HFF-Myc (cell line): Measurements from ENCODE around the gene JMJD6.

Experiments used
- DNase-seq: peaks from one replicate; pipeline ENCODE4 v3.0.0-alpha.2; 2011; ENCODE audit warnings: low read depth; ENCODE audit errors: extremely low read depth
- H3K4me3 ChIP-seq: replicated peaks from 2 replicates; pipeline ENCODE4 v1.5.1; 2011; ENCODE audit warnings: low read depth, mild to moderate bottlenecking, control low read depth, low read length
- TF ChIP-seq, protein P1 (sequence below): IDR thresholded peaks from 2 replicates; pipeline ENCODE4 v1.5.1; 2012; ENCODE audit warnings: mild to moderate bottlenecking, low read depth, low read length, control low read depth; ENCODE audit errors: missing control alignments

JMJD6 gene

DNA sequence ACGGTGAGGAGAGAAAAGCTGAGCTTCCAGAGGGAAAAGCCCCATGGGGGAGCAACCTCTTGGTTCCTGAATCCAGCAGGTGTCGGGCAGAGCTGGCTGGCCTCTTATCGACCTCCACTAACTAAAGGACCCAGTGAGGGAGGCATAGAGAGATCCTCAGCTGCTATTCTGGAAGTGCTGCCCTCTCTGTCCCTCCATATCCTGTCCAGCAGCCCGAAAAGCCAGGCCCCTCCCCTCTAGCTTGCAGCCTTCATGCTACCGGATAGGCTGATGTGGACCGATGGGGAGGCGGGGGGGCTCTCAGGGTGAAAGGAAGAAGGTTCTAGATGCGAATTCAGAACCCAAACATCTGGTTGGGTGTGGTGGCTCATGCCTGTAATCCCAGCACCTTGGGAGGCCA lies 40.6 kb downstream of the JMJD6 start:
- TF ChIP-seq, protein P1, sequence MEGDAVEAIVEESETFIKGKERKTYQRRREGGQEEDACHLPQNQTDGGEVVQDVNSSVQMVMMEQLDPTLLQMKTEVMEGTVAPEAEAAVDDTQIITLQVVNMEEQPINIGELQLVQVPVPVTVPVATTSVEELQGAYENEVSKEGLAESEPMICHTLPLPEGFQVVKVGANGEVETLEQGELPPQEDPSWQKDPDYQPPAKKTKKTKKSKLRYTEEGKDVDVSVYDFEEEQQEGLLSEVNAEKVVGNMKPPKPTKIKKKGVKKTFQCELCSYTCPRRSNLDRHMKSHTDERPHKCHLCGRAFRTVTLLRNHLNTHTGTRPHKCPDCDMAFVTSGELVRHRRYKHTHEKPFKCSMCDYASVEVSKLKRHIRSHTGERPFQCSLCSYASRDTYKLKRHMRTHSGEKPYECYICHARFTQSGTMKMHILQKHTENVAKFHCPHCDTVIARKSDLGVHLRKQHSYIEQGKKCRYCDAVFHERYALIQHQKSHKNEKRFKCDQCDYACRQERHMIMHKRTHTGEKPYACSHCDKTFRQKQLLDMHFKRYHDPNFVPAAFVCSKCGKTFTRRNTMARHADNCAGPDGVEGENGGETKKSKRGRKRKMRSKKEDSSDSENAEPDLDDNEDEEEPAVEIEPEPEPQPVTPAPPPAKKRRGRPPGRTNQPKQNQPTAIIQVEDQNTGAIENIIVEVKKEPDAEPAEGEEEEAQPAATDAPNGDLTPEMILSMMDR, result no peak
- no peak for DNase-seq
- no peak overlapping the region for H3K4me3 ChIP-seq

DNA sequence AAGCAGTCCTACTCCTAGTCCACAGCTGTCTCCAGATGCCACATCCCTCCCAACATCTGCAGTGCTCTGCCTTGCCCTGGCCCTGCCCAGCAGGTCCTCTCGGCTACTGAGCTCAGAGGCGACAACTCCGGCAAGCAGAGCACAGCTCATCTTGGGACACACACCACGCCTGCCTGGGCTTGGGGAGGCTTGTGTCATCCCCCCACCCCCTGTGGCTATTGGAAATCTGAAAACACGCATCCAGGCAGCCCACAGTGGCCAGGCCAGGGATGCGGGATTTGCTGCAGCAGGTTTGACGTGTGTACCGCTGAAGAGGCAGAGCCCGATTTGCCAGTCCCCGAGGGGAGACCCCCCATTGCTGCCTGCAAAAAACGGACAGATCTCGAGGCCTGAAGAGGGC lies 41.0 kb downstream of the JMJD6 start:
- DNase-seq, result no peak
- TF ChIP-seq, protein P1, result no peak

DNA sequence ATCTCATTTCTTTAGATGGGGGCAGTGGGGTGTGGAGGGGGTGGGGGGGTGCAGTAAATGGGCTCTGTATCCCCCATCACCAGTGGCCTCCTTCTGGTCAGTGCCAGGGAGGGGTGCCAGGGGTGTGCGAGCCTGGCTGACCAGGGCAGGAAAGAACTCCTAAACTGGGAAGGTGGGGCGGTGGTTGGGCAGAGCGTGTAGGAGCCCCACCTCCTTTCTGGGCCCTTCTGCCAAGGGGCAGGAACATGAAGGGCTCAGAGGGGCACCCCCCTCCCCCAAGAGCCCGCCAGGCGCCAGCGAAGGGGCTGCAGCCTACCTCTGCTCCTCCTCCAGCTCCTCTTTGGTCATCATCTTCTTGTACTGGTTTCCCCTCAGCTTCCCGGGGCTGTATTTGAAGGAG lies 41.6 kb downstream of the JMJD6 start:
- H3K4me3 ChIP-seq, result no peak overlapping the region
- DNase-seq, result no peak
- TF ChIP-seq, protein P1, result no peak

More for the DNA sequence above, 41.0 kb downstream of the JMJD6 start:
- no peak overlapping the region for H3K4me3 ChIP-seq

DNA sequence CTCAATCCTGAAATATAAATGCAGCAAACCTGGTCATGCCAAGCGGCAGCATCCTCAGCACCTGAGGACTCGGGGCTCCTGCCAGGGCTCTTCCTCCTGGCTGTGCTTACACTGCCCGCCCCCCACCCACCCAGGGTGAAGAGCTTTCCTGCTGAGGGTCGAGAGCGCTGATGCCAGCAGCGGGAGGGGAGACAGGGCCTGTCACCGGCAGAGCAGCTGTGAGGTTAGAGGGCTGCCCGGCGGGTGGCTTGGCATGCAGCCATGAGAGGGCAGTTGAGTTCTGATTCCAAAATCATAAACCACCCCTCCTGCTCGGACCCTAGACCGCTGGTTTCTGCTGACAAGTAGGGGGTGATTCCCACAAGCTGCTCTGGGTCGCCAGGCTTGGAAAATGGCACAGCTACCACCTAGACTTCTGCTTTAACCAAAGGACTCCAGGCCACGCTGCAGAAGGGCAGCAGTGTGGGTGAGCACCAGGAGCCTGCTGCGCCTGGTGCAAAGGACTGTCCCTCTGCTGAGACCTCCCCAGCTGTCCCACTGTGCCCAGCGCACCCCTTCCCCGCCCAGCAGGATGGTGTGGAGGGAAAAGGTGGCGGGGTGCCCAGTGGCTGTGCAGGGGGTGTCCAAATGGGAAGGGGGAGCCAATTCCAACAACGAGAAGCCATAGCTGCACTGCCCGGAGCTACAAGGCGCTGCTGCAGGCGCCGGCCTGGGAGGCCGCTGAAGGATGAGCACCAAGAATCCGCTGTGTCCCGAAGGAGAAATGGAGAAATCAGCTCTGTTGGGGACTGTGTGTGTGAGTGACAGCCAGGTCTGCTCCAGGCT lies 42.3 kb downstream of the JMJD6 start:
- TF ChIP-seq, protein P1, result no peak
- no peak overlapping the region for H3K4me3 ChIP-seq
- DNase-seq, result no peak

DNA sequence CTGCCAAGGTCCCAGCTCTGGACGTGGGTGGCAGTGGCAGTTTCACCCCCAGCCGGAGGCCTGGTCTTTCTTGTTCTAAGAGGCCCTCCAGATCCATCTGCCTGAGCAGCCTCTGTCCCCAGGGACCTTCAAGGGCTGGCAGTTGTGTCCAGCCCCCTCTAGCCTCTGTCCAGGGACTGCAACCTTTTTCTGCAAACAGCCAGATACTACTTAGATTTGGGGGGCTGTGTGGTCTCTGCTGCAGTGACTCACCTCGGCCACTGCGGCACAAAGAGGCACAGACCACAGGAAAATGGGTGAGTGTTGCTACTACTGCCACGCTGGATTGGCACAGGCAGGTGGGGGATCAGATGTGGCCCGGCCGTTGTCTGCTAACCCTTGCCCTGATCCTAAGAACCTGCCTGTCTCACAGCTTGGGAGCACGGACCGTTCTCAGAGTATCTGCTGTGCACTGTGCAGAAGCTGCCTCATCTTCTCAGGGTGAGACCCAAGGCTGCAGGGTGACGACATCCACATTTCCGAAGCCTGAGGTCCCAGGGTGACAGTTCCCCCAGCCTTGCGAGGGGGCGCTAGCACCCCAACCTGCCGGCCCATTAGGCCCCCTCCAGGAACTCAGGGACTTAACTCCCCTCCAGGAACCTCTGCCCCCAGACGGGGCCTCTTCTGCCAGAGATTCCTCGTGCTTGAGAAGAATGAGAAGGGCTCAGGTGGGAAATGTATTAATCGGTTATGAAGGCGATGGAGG lies 43.2 kb downstream of the JMJD6 start:
- H3K4me3 ChIP-seq, result no peak overlapping the region
- no peak for DNase-seq
- TF ChIP-seq, protein P1, result no peak

DNA sequence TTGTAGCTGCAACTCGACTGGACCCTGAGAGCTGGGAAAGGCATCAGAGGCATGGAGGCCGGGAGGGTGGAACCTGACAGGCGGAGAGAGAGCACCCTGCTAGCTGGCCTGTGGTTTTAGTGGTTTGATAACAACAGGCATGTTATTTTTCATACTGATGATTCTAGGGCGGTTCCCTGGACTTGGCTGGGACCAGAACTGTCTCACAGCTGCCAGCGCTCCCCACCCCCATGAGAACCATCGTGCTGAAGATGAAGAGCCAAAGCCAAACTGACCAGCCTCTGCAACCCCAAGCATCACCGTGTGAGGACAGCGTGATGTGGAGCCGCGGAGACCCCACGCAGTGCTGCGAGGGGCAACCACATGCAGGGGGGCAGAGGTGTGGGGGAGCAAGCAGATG lies 44.1 kb downstream of the JMJD6 start:
- DNase-seq, result no peak
- H3K4me3 ChIP-seq, result no peak overlapping the region
- TF ChIP-seq, protein P1, result no peak
